Left ventricle myocardium inferior (tissue), 1 donor: ENCODE results near the gene TRERF1. TPM values are rescaled to one million over a fixed set of nuclear protein-coding genes. Genes with fewer than 3 reads are reported as not detected.
"Not testable (repeated sequence)": the region's sequence is repeated elsewhere in the genome, so short reads cannot be mapped to it uniquely, and the experiment has no call there.

Experiments used
- DNase-seq: peaks from one replicate; pipeline ENCODE4 v3.0.0-alpha.2; 2020
- H3K27ac ChIP-seq: fragments of 200-600 bp; replicated peaks from 2 replicates; pipeline ENCODE4 v1.8.0; 2021
- H3K27me3 ChIP-seq: fragments of 200-600 bp; 2 replicates; pipeline ENCODE4 v1.8.0; 2021; ENCODE audit warnings: low read depth
- H3K36me3 ChIP-seq: fragments of 200-600 bp; 2 replicates; pipeline ENCODE4 v1.8.0; 2021
- H3K4me1 ChIP-seq: fragments of 200-600 bp; 2 replicates; pipeline ENCODE4 v1.8.0; 2021
- H3K4me3 ChIP-seq: fragments of 200-600 bp; 2 replicates; pipeline ENCODE4 v1.8.0; 2021; ENCODE audit warnings: mild to moderate bottlenecking, moderate library complexity
- H3K9me3 ChIP-seq: fragments of 200-600 bp; replicated peaks from 2 replicates; pipeline ENCODE4 v1.8.0; 2021
- CTCF ChIP-seq: fragments of 200-600 bp; IDR thresholded peaks from 2 replicates; pipeline ENCODE4 v1.8.0; 2021; ENCODE audit warnings: antibody characterized with exemption, mild to moderate bottlenecking, borderline replicate concordance
- intact Hi-C: fragments of 100-400 bp; cut with micrococcal nuclease; formaldehyde crosslinking; loops from one replicate; pipeline ENCODE4 v1.11.0; 2022
- total RNA-seq: library from RNA; stranded (reverse); fragmentation: NEBNext Ultra II Directional; extraction: Animal tissue kit (Norgen Biotek cat#: 25700); gene quantifications from one replicate; pipeline ENCODE4 v1.2.1, GENCODE V29; 2021
- donor health status: DM: no; HTN: yes; CAD: no; lungs with severe emphysema.

TRERF1 gene
- total RNA-seq, 1 donor from 2014 or later, result 1.4 TPM

GRCh38 chr6:42326248-42326647 lies 125.5 kb downstream of the TRERF1 start:
- Histone ChIP-seq H3K9me3 (peaks cover 14% of the 10 kb centered on the region), H3K4me3 (no peak overlapping the region), H3K36me3 (no peaks in the 10 kb centered on the region), H3K4me1 (no peaks in the 10 kb centered on the region), H3K27me3 (no peaks in the 10 kb centered on the region), H3K27ac (no peak overlapping the region)
- intact Hi-C loops, result no loop called here
- no peak for DNase-seq
- no peak for TF ChIP-seq CTCF

- H3K27ac ChIP-seq, H3K4me3 ChIP-seq, H3K4me1 ChIP-seq, DNase-seq, H3K36me3 ChIP-seq, H3K27me3 ChIP-seq, intact Hi-C loops: not testable (repeated sequence)
- H3K9me3 ChIP-seq, result peaks cover 14% of the 10 kb centered on the region
These were observed 126.9 kb downstream of the TRERF1 start for GRCh38 chr6:42324656-42325324.

GRCh38 chr6:42322676-42323075 lies 129.1 kb downstream of the TRERF1 start:
- intact Hi-C loops, result no loop called here
- Histone ChIP-seq H3K36me3 (no peaks in the 10 kb centered on the region), H3K27me3 (no peaks in the 10 kb centered on the region), H3K27ac (no peak overlapping the region), H3K9me3 (peaks cover 14% of the 10 kb centered on the region), H3K4me3 (no peak overlapping the region), H3K4me1 (no peaks in the 10 kb centered on the region)
- peak; percentile 8 for TF ChIP-seq CTCF
- no peak for DNase-seq

- Histone ChIP-seq H3K9me3 (peaks cover 14% of the 10 kb centered on the region), H3K27me3 (no peaks in the 10 kb centered on the region), H3K4me1 (no peaks in the 10 kb centered on the region), H3K27ac (no peak overlapping the region), H3K36me3 (no peaks in the 10 kb centered on the region), H3K4me3 (no peak overlapping the region)
- DNase-seq, result no peak
- intact Hi-C loops, result no loop called here
- TF ChIP-seq CTCF, result no peak
These were observed 129.8 kb downstream of the TRERF1 start for GRCh38 chr6:42321976-42322375.

GRCh38 chr6:42320762-42321161 lies 131.0 kb downstream of the TRERF1 start:
- no peaks in the 10 kb centered on the region for H3K27me3 ChIP-seq
- H3K4me3 ChIP-seq, result no peak overlapping the region
- peaks cover 14% of the 10 kb centered on the region for H3K9me3 ChIP-seq
- TF ChIP-seq CTCF, result no peak
- no peaks in the 10 kb centered on the region for H3K36me3 ChIP-seq
- no peaks in the 10 kb centered on the region for H3K4me1 ChIP-seq
- no peak overlapping the region for H3K27ac ChIP-seq
- DNase-seq, result no peak
- intact Hi-C loops, result no loop called here

- H3K27ac ChIP-seq, result no peak overlapping the region
- no peaks in the 10 kb centered on the region for H3K27me3 ChIP-seq
- DNase-seq, result no peak
- no peaks in the 10 kb centered on the region for H3K36me3 ChIP-seq
- H3K4me3 ChIP-seq, result no peak overlapping the region
- H3K4me1 ChIP-seq, result peaks cover 11% of the 10 kb centered on the region
- H3K9me3 ChIP-seq, result no peaks in the 10 kb centered on the region
- TF ChIP-seq CTCF, result no peak
- intact Hi-C loops, result no loop called here
These were observed 133.2 kb downstream of the TRERF1 start for GRCh38 chr6:42318480-42318879.
